A673 (cell line): Measurements from ENCODE around the gene ADAMTS15. TPM values are rescaled to one million over a fixed set of nuclear protein-coding genes. Genes with fewer than 3 reads are reported as not detected.

Experiments used
- BruUV-seq: library from RNA; stranded (reverse); fragments of 400-500 nt; replicated peaks from 2 replicates; lab custom pipeline; 2021; lab: Mats Ljungman, UMichigan
- CTCF ChIA-PET: fragments of 300-600 bp; sonication (Branson Sonifier 250); formaldehyde crosslinking; loops from one replicate; lab custom pipeline; 2022; ENCODE audit warnings: antibody characterized with exemption; lab: Charles Lee
- POLR2A ChIA-PET: fragments of 300-600 bp; sonication (Branson Sonifier 250); formaldehyde crosslinking; loops from one replicate; lab custom pipeline; 2022; ENCODE audit warnings: antibody characterized with exemption; ENCODE audit not compliant: low non-redundant PET; lab: Charles Lee
- DNase-seq: peaks from one replicate; pipeline ENCODE4 v3.0.0-alpha.2; 2015; ENCODE audit warnings: low spot score
- H3K27ac ChIP-seq: fragments of 200-600 bp; sonication (generic); 2 replicates; pipeline ENCODE4 v1.5.1; 2016; ENCODE audit warnings: mixed run types, low read depth, mild to moderate bottlenecking, mixed read lengths, antibody characterized with exemption, low read length; ENCODE audit not compliant: poor library complexity, severe bottlenecking
- H3K27me3 ChIP-seq: fragments of 200-600 bp; sonication (generic); replicated peaks from 2 replicates; pipeline ENCODE4 v1.6.1; 2017; ENCODE audit warnings: mixed run types, low read depth, mild to moderate bottlenecking, mixed read lengths, antibody characterized with exemption, low read length; ENCODE audit not compliant: insufficient read depth, poor library complexity
- H3K36me3 ChIP-seq: fragments of 200-600 bp; sonication (generic); 2 replicates; pipeline ENCODE4 v1.6.1; 2016; ENCODE audit warnings: mixed run types, mild to moderate bottlenecking, mixed read lengths, antibody characterized with exemption, low read length; ENCODE audit not compliant: insufficient read depth, poor library complexity, severe bottlenecking
- H3K4me1 ChIP-seq: fragments of 200-600 bp; sonication (generic); 2 replicates; pipeline ENCODE4 v1.6.1; 2017; ENCODE audit warnings: mixed run types, mild to moderate bottlenecking, mixed read lengths, antibody characterized with exemption, low read length; ENCODE audit not compliant: insufficient read depth, poor library complexity, severe bottlenecking
- H3K4me3 ChIP-seq: fragments of 200-600 bp; sonication (generic); 2 replicates; pipeline ENCODE4 v1.5.1; 2016; ENCODE audit warnings: low read depth, mixed run types, mild to moderate bottlenecking, mixed read lengths, low read length; ENCODE audit not compliant: poor library complexity, severe bottlenecking
- H3K9me3 ChIP-seq: fragments of 200-600 bp; sonication (generic); 2 replicates; pipeline ENCODE4 v1.6.1; 2016; ENCODE audit warnings: mixed run types, low read depth, mild to moderate bottlenecking, mixed read lengths, antibody characterized with exemption, low read length; ENCODE audit not compliant: poor library complexity, severe bottlenecking
- EZH2 ChIP-seq: fragments of 200-600 bp; sonication (generic); IDR thresholded peaks from 2 replicates; pipeline ENCODE4 v1.6.1; 2017; ENCODE audit warnings: borderline replicate concordance, low read depth, mild to moderate bottlenecking, mixed read lengths, antibody characterized with exemption, low read length; ENCODE audit not compliant: poor library complexity, severe bottlenecking
- intact Hi-C: fragments of 100-400 bp; cut with micrococcal nuclease; formaldehyde crosslinking; loops from one replicate; pipeline ENCODE4 v1.10.0; 2022; ENCODE audit not compliant: unreplicated experiment
- total RNA-seq: library from RNA; stranded (reverse); gene quantifications from 2 replicates; pipeline ENCODE4 v1.2.3, GENCODE V29; 2021
- TF ChIP-seq, protein P1 (sequence below): fragments of 300-800, 200-600 bp; sonication (generic); conservative IDR thresholded peaks from 2 replicates; pipeline ENCODE4 v1.5.1; 2017; ENCODE audit warnings: low read depth, mild to moderate bottlenecking, antibody characterized with exemption, low read length, moderate library complexity, mixed read lengths

The ADAMTS15 gene
- total RNA-seq, 1 experiment from 2014 or later: 0.99 TPM

GRCh38 chr11:130416906-130417305, 31.5 kb upstream of the ADAMTS15 start:
- no TSS peak for BruUV-seq
- ChIA-PET POLR2A (no interaction called here), CTCF (interaction anchor here (1.3 kb wide), 1 partner anchor 14 kb away, joined by 6 read pairs; no protein-coding TSS in a partner anchor)
- TF ChIP-seq, protein P1, sequence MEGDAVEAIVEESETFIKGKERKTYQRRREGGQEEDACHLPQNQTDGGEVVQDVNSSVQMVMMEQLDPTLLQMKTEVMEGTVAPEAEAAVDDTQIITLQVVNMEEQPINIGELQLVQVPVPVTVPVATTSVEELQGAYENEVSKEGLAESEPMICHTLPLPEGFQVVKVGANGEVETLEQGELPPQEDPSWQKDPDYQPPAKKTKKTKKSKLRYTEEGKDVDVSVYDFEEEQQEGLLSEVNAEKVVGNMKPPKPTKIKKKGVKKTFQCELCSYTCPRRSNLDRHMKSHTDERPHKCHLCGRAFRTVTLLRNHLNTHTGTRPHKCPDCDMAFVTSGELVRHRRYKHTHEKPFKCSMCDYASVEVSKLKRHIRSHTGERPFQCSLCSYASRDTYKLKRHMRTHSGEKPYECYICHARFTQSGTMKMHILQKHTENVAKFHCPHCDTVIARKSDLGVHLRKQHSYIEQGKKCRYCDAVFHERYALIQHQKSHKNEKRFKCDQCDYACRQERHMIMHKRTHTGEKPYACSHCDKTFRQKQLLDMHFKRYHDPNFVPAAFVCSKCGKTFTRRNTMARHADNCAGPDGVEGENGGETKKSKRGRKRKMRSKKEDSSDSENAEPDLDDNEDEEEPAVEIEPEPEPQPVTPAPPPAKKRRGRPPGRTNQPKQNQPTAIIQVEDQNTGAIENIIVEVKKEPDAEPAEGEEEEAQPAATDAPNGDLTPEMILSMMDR: no peak
- no peak for TF ChIP-seq EZH2
- no peaks in the 10 kb centered on the region for H3K4me1 ChIP-seq
- no peak overlapping the region for H3K27ac ChIP-seq
- H3K9me3 ChIP-seq: no peaks in the 10 kb centered on the region
- no peak overlapping the region for H3K4me3 ChIP-seq
- intact Hi-C loops: no loop called here
- H3K27me3 ChIP-seq: peaks cover 36% of the 10 kb centered on the region
- no peaks in the 10 kb centered on the region for H3K36me3 ChIP-seq
- no peak for DNase-seq

DNA sequence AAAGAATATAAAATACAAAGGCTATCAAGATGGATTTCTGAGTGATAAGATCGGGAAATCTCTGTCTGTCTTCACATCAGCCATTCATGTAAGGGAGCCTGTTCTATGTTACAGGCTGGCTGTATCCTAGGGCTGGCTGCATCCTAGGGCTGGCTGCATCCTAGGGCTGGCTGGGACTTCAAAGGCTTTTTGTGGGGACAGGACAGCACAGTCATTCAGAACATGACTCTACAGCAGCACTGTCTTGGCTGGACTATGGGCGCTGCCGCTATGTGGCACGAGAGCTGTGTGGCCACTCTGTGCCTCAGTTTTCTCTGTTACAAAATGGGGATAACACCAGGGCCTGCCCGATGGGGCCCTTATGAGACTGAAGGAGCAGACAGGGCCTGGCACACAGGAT, 30.2 kb upstream of the ADAMTS15 start:
- H3K4me3 ChIP-seq: no peak overlapping the region
- TF ChIP-seq, protein P1: no peak
- no peak for TF ChIP-seq EZH2
- intact Hi-C loops: no loop called here
- no TSS peak for BruUV-seq
- H3K9me3 ChIP-seq: no peaks in the 10 kb centered on the region
- H3K27ac ChIP-seq: no peak overlapping the region
- ChIA-PET POLR2A (no interaction called here), CTCF (interaction anchor here (0.7 kb wide), 1 partner anchor 444 kb away, joined by 11 read pairs; no protein-coding TSS in a partner anchor)
- H3K36me3 ChIP-seq: no peaks in the 10 kb centered on the region
- H3K27me3 ChIP-seq: peaks cover 49% of the 10 kb centered on the region
- no peak for DNase-seq
- H3K4me1 ChIP-seq: no peaks in the 10 kb centered on the region

GRCh38 chr11:130418756-130419155, 29.7 kb upstream of the ADAMTS15 start:
- BruUV-seq: no TSS peak
- H3K27ac ChIP-seq: no peak overlapping the region
- no peak for DNase-seq

More at GRCh38 chr11:130418756-130419155, 29.7 kb upstream of the ADAMTS15 start:
- no peaks in the 10 kb centered on the region for H3K9me3 ChIP-seq
- H3K27me3 ChIP-seq: peaks cover 54% of the 10 kb centered on the region
- TF ChIP-seq, protein P1: no peak
- no peak for TF ChIP-seq EZH2
- intact Hi-C loops: no loop called here
- POLR2A ChIA-PET: no interaction called here
- no peak overlapping the region for H3K4me3 ChIP-seq
- CTCF ChIA-PET: no interaction called here
- H3K36me3 ChIP-seq: no peaks in the 10 kb centered on the region
- no peaks in the 10 kb centered on the region for H3K4me1 ChIP-seq
